HG03575 (cell line): ENCODE data around the gene SYT6.

Experiments used
- ATAC-seq: cut with Tn5 transposase; IDR thresholded peaks from one replicate; pipeline ENCODE4 v1.9.1; 2021; ENCODE audit not compliant: unreplicated experiment, insufficient number of reproducible peaks, low FRiP score; ENCODE audit errors: extremely low read depth

The SYT6 gene

DNA sequence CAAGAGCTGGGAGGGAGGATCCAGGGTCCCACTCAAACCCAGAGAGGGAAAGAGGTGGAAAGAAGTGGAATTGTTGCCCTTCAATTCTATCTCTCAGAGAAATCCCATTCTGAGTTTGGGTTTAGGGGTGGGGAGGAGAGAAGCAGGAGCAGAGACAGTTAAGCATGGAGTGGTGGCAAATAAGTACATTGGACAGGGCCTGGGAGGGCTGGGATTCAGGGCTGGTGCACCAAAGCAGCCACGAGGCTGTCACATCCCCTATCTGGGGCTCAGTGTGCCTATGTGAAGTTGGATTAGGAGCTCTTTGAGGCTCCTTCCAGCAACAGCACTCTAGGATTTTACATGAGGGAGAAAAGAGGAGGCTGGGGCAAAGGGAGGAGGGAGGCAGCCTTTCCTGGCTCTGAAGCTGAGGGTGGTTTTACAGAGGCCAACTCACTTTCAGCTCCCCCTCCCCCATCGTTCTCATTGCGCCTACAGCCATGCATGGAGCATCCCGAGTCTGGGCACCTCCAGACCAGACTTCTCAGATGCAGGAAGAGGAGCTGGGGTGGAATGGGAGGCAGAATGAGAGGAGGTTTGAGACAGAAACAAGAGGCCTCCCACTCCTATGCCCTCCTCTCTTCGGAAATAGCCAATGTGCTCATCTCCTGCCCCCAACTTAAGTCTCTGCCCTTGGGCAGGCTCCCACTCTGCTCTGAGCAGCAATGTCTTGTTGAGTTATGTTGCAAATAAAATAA lies 3.0 kb upstream of the SYT6 start:
- no peak for ATAC-seq

DNA sequence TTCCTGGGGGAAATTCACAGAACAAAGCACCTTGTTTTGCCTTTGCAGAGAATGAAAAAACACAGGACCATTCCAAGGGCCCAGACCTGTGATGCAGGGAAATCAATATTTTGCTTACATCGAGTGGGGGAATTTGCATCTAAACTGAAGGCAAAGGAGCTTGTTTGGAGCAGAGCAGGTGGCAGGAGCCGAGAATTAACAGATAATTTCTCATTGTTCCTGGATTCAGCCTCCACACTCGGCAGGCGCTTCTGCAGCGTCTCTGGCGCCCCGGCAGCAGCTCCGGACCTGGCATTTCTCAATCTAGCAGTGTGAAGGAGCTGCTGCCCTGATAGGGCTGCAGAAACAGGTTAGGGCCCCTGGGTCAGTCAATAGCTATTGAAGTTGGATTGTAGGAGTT lies 2.0 kb upstream of the SYT6 start:
- ATAC-seq, result no peak

DNA sequence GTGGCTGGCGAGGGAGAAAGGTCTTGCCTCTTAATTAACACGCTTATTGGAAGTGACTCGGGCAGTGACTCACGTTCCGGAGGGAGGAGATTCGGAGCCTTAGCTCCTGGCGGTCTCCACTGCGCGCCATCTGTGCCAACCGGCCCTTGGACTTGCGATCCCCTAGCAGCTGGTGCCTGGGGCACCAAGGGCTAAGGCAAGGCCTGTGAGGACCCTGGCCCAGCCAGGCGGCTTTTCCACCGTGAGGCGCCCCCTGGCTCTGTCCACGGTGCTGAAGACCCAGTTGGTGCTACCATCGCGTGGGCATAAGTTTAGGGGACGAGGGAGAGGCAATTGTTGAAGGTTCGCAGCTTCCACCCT lies 1.3 kb upstream of the SYT6 start:
- no peak for ATAC-seq

DNA sequence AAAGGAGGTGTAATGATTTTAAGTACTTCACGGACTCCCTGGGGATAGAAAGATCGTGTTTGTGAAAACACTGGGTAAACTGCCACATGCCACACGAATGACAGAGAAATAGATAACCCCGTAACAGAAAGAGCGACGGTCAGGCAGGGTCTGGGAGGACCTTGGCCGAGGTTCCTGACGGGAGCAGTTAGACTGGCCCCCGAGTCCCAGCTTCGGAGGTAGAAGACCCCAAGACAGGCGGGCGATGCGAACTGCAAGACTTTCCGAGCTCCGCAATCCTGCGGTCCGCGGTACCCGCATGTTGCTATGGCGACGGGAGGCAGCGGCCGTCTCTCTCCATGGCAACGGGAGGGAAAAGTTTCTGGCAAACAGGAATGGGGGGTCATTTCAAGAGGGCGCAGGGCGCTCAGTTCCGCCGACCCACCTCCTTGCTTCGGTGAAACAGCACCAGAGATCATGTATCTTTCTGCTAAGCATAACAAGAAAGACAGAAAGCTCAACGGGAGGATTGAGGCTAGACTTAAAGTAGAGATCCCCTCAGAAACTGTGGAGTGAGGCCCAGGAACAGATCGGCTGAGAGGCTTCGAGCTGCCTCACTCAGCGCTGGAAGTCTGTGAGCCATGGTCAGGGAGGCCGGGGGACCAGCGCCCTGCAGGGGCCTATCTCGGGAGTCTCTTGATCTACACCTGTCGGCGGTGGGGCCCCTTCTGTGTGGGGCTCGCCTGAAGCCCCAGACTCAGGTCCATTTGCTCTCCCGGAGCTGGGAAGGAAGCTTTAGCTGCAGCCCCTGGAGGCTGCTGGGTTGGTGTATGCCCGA lies 685 bp upstream of the SYT6 start:
- ATAC-seq, result no peak

DNA sequence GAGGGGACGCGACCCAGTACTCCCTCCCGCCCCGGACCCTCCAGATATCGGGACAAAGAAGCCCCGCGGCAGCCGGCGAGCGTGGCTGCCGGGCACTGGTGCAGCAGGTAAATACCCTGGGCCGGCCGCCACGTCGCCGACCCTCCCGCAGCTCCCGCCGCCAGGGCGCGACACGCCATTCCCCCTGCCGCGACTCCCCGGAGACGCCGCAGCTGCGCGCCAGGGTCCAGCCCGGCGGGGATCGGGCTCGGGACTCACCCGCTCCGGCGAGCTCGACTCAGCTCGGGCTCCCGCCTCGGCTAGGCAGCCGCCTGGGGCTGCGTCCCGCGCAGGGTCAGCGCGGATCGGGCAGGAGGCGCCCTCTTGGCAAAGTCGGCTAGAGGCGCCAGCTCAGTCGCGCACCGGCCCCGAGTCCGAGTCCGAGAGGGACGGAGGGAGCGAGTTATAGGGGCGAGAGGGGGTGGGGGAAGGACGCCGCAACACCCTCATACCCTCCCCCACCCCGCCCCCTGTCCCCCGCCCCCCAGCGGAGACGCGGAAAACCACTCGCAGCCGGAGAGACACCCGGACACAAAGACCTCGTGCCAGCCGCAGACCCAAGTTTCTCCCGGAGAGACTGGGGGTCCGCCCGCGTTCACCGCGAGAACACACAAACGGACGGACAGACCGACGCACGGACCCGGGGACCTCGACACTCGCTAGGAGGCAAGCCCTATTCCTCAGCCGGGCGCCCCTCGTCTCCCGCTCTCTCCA lies 985 bp downstream of the SYT6 start:
- ATAC-seq, result no peak

DNA sequence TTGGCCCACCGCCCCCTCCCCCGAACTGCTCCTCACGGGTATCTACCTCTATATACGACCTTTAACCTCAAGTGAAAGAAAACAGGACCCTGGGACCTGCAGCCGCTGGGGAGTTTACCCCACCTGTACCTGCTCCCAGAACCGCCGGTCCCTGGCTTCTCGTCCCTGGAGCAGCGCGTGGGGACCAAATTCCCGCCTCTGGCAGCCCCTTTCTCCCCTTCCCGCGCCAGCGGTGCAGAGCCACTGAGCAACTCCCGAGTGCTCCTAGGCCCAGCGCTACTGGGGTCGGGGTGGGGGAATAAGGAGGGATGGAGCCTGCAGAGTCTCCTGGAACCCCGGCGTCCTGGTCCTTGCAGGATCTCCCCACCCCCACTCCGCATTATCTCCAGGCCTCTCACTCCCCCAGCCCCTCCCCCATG lies 1.6 kb downstream of the SYT6 start:
- ATAC-seq, result no peak

DNA sequence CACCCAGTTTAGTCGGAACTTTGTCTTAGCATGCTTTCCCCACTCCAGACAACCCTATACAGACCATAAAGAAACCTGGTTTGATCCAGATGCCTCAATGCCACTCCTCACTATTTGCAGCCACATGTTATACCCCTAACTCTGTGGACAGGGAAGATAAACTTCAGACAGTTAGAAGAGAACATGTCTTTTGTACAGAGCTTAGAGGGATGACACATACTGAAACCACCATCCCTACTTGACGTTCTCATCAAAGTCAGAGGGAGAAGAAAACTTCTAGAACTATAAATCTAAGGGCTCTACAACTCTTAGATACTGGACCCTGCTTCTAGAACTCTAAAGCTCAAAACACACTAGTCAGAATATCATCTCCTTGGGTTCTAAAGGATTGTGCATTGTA lies 3.7 kb downstream of the SYT6 start:
- no peak for ATAC-seq

DNA sequence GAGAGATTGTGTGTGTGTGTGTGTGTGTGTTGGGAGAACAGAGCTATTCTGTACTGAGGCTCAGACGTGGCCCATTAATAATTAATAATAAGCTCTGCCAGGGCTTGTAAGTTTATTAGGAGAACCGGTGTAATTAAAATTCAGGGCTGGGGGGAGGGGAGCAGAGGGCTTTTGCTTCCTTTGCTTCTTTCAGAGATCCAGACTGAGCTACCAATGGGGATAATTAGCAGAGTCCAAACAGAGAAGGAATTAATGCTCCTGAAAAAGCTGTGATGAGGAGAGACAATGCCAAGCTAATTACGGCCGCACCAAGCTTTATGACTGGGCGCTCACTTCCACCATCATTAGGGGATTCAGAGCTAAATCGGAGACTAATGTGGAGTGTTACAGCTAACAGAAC lies 4.5 kb downstream of the SYT6 start:
- no peak for ATAC-seq

DNA sequence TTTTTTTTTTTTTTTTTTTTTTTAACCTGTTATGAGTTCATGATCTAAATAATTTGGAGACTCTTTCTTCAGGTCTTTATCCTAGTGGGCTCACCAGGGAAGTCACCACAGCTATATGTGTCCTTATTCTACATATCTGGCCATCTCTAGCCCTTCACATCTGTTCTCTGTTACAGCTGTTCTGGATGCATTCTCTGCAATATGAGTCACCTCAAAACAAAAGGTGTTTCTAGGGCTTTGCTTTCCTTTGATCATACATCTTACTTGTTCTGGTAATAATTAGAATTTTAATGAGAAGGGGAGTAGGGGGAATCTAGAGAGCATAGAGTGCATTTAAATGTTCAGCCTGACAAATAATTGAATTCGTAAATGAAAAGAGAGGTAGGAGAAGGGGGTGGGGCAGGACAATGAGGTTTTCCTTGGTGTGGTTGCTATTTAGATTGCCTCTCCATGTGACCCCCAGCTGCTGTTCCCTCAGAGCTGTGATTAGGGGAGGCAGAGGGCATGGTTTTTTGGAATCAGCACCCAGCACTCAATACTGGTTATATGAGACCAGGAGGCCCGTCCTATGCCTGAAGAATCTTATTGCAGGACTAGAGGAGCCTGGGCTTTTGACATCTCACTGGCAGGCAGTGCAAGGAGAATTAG lies 8.0 kb downstream of the SYT6 start:
- no peak for ATAC-seq

DNA sequence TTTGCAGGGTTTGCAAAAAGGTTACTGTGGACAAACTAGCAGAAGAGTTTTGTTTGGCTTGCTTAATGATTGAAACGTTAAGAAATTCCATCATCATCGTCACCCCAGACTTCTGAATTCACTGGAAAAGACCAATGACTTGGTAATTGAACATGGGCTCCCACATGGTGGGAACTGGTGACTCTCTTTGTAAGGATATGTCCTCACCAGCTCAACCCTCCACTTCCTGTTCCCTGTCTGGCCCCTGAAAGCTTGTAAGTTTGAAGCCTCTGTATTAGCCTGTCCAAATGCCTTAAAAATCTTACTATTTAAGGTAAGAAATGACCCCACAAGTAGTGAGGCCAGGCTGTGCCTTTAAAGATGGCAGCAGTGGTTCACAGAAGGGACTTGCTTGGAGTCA lies 9.7 kb downstream of the SYT6 start:
- no peak for ATAC-seq

DNA sequence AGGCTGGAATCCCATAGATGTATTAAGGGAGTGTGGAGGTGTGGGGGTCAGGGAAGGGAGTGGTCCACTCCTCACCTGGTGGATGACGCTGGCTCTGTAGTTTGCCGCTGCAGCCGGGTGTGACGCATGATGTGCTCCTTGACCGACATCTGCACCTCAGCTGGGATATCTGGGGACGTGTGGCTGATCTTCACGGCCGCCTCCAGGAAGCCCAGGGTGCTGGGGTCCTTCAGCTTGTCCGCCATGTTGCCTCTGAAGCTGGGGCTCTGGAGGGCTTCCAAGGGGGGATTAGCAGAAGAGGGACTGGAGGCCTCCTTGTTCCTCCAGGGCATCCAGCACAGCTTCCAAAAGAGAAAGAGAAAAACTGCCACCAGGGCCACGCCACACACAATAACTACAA lies 14.1 kb downstream of the SYT6 start:
- ATAC-seq, result no peak

DNA sequence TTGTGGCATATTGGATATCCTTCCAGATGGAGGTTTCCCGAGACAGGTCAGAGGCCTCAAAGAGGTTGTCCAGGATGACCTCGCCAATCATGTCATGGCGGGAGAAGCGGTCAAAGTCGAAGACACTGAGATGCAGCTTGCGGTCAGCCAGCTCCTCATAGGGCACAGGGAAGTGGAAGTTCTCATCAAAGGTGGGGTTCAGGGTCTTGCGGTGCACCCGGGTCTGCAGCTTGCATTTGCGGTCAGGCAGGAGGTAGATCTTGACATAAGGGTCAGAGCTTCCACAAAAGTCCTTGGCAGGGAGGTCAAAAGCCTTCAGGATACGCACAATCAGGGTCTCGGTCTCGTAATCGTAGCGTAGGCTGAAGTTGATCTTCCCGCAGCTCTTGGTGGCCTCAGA lies 16.2 kb downstream of the SYT6 start:
- no peak for ATAC-seq

DNA sequence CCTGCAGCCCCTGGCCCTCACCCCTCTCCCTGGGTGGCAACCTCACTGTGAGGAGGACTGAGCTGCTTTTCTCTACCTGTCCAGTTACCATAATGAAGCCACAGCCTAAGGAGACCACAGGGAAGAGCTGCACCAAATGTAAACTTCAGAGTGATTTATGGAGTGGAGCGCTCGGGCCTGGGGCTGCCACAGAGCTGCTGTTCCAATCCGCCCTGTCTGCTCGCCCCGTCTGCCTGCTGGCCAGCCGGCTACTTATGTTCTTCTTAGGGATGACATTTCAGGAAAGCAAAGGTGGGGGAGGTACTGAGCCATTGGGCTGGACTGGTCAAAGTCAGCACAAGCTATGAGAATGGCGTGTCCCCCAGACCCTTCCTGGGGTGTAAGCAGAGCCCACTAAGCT lies 17.9 kb downstream of the SYT6 start:
- ATAC-seq, result no peak

DNA sequence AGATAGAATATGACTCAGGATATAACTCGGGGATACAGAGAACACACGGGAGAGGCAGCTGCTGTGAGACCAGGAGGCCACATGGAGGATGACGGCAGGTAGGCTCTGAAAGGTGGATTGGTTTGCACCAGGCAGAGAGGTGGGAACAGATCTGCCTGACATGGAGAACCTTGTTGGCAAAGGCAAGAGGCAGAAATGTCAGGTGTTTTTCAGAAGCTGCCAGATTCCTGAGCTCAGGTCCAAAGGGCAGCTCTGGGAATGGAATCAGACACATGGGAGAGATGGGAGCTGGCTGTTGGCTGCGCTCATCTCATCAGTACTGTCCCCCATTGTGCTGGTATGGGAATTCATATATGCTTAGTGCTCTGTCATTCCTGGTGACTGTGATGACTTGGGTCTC lies 19.2 kb downstream of the SYT6 start:
- ATAC-seq, result no peak

DNA sequence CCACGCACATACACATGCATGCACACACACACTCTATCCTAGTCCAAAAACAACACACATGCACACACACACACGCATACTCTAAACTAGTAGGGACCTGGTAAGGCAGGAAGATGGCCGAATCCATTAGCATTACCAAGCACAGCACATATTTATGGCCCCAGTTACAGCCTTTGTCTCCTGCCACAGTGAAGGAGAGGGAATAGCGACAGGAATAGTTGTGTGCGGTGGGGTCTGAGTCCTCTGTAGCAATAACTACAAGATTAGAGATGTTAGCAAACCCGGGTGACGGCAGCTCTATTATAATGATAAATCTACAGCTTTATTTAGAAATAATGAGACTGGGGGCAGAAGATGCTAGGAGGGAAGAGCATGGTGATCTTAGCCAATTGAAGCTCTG lies 20.5 kb downstream of the SYT6 start:
- ATAC-seq, result no peak

DNA sequence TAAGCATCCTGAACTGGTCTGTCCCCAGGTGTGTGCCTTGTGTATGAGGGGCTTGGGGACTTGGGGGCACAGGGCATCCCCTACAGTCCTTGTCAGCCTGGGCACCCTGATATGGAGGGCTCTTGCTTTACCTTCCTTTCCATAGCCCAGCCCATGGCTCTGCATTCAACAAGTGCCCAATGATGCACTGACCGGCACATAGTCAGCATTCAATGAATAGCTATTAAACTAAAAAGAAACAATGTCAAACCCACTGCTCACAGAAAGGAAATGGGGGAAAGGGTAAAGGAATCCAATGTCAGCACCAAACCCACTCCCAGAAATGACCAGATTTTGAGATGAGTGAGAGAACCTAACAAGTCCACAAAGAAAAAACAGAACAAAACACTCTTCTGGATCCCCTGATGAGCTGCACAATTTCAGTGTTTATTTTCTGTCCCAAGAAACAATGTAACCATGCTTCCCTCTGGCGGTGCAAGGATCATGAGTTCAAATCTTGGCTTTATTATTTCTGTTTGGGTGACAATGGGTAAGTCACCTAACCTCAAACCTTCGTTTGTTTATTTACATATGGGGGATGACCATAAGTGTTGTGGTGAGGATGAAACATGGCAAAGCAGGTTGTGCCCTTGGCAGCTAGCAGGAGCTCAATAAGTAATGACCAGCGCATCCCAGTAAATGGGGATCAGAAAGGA lies 22.0 kb downstream of the SYT6 start:
- ATAC-seq, result no peak

DNA sequence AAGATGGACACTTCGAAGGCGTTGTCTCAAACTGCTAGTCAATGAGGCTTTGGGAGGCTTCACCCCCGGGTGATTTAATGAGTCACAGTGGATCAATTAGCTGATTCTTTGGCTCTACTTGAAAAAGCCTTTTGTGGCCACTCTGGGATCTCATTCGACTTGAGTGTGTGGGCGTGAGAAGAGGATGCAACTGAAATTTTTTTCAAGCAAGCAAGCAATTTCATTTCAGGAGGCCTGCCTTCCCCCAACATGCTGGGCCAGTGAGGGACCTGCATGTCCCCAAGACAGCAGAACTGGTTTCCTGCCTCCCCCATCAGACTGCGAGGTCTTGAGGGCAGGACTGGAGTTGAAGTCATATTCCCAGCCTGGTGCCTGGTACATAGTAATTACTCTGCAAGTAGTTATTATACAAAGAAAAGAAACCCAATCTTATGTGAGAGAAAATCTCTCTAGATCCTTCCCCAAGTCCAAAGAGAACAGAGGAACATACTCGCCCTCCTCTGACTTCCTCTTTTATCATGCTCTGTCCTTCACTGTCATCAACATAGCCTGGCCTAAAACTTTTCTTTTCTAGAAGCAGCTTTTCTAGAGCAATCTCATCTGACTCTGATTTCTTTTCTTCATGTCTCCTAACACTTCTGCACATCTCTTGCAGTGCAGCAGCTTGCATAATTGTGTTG lies 22.7 kb downstream of the SYT6 start:
- ATAC-seq, result no peak

DNA sequence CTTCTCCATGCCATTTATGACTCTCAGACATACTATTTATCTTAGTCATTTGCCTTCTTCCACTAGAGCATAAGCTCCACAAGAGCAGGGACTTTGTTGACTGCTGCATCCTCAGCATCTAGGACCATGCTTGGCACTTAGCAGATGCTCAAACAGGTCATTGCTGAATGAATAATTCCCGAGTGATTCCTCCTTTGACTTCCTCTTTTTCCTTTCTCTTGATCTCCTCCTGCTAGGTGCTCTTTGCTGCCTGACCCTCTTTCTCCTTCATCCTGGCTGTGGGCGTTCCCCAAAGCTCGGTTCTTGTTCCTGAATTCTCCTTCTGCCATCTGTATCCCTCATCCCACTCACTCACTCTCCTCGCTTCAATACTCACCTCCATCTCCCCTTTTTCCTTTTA lies 23.5 kb downstream of the SYT6 start:
- no peak for ATAC-seq

DNA sequence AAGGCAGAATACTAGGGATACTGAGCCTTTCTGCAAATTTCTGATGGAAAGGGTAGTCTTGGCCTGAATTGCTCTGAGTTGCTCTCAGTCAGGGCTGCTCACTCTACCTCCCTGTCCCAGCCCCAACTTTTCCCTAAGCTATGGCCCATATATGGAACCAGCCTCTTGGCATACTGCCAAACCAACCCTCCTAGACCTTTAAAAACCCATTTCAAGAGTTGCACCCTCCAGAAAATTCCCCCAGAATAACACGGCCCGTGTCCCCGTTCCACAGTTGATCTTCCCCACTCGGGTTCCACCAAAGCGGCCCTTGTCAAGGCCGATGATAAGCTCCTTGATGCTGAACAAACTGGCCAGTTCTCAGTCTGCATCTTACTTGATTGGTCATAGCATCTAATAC lies 25.4 kb downstream of the SYT6 start:
- no peak for ATAC-seq
